DMS153 (cell line): Measurements from ENCODE around the gene ACTR1A.

ENCODE experiments used
- DNase-seq: peaks from one replicate; lab custom pipeline; 2025; lab: John Stamatoyannopoulos, UW

Gene ACTR1A

GRCh38 chr10:102453502-102453901 is 49.0 kb downstream of the ACTR1A start:
- DNase-seq, result no peak

DNA sequence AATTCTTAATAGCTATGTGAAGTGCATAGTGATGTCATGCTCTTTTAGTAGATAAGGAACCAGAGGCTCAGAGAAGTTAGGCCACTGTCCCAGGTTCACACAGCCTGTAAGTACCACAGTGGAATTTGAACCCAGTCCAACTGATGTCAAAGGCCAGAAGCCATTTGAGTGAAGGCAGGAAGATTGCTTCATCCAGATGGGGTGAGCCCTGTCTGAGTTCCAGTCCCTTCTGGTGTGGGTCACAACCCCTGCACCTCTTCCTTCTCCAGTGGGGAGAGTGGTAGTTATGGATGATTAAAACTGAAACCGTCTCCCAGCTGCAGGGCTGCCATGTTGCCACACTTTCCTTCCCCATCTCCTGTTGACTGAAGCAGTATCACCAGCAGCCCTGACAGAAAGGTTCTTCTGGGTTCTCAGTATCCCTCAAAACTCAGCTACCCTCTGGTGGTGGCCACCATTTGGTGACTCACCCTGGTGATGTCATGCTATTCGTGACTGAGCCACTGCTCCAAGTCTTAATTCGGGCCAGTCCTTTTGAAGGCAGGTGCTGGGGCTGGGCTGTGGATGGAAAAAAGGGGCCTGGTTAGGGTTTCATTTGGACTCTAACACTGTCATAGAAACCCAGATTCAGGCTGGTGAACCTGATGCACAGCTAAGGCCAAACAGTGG is 49.7 kb downstream of the ACTR1A start:
- no peak for DNase-seq

GRCh38 chr10:102451105-102451969 is 51.2 kb downstream of the ACTR1A start, which contains the start of gene C10orf95:
Gene C10orf95 (minus strand): TSS chr10:102451543. CDS start chr10:102451093, 450 bp downstream.
- DNase-seq, result no peak

GRCh38 chr10:102450374-102451104 is 52.0 kb downstream of the ACTR1A start:
- DNase-seq, result peak; percentile 79

DNA sequence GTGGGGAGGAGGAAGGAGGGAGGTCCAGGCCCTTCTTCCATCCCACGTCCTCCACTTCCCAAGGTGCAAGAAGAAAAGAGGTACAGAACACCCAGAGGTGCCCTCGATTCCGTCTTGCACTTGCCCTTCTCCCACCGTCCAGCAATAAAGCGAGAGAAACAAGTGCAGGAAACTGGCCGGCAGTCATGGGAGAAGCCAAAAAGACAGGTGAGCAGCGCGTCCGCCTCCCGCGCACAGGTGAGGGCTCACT is 52.5 kb downstream of the ACTR1A start:
- DNase-seq, result no peak

DNA sequence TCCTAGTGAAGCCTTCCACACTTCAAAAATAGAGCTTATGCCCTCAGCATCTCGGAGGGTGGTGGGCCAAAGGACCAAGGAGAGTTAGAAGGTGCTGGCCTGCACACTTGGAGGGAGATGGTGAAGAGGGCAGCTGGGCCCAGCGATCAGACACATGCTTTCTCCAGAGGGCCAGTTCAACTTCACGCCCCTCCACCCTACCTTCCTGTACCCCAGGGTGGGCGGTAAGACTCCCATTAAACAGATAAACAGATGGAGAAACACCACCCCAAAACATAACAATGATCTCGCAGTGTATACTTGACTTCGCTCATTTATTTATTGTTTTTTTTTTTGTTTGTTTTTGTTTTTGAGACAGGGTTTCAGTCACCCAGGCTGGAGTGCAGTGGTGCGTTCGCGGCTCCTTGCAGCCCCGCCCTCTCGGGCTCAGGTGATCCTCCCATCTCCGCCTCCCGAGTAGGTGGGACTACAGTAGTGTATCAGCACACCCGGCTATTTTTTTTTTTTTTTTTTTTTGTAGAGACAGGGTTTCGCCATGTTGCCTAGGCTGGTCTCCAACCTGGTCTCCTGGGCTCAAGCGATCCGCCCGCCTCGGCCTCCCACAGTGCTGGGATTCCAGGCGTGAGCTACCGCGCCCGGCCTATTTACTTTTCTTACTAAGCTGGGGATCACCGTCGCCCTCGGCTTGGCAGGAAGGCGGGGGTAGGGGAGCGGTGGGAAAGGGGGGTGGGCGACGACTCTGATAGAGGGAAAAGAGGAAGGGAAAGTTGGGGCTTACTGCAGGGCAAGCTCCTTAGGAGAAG is 53.0 kb downstream of the ACTR1A start:
- peak; percentile 77 for DNase-seq

DNA sequence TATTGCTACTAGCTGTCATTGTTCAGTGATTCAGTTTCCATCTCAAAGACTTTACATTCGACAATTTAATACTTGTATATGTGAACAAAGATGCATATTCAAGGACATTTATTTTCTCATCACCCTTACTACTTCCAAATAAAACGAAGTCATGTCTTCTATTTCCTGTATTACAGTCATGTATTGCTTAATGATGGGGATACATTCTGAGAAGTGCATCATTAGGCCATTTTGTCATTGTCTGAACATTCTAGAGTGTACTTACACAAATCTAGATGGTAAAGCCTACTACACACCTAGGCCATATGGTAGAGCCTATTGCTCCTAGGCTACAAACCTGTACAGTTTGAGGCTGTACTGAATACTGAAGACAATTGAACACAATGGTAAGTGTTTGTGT is 57.7 kb downstream of the ACTR1A start:
- no peak for DNase-seq

DNA sequence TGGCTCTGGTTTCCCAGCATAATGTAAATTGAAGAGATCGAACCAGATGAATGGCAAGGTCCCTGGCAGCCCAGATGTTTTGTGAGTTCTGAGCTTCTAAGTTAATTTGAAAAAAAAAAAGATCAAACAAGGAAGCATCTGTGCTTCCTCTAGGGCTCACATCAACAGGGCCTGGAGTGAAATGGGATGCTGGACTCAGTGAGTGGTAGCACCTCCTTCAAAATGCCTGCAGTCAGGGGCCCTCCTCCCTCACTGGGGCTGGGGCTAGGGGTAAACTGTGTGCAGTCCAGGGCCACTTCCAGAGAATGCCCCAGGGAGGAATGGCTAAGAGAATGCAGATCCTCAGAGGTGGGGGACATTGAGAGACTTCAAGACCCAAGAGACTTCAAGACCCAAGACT is 64.1 kb downstream of the ACTR1A start:
- DNase-seq, result no peak

DNA sequence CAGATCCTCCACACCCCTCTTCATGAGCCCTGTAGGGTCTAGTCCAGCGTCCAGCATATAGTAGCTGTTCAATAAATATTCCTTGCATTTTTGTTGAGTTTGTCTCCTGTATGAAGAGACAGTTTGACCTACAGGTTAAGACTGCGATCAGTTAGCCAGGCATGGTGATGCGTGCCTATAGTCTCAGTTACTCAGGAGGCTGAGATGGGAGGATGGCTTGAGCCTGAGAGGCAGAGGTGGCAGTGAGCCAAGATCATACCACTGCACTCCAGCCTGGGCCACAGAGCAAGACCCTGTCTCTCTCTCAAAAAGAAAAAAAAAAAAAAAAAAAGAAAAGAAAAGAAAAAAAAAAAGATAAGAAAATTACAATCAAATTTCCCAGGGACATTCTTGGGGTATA is 65.0 kb downstream of the ACTR1A start:
- DNase-seq, result no peak

GRCh38 chr10:102436312-102436711 is 66.2 kb downstream of the ACTR1A start:
- DNase-seq, result no peak

GRCh38 chr10:102435529-102436233 is 66.8 kb downstream of the ACTR1A start:
- no peak for DNase-seq

DNA sequence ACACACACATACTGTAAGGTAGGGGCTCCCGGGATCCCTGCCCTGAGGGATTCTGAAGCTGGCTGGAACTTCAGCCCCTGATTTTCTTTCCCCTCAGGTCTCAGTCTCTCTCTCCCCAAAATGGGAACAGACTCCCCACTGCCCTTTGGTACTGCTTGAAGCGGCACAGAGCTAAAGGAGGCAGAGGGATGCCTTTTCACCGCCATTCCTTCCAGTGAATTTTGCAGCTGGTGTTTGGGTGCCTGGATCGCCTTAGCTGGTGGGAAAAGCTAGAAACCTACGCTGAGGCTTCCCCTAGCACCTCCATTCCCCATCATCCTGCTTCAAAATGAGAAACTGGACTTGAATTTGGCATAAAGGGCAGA is 67.4 kb downstream of the ACTR1A start:
- no peak for DNase-seq

DNA sequence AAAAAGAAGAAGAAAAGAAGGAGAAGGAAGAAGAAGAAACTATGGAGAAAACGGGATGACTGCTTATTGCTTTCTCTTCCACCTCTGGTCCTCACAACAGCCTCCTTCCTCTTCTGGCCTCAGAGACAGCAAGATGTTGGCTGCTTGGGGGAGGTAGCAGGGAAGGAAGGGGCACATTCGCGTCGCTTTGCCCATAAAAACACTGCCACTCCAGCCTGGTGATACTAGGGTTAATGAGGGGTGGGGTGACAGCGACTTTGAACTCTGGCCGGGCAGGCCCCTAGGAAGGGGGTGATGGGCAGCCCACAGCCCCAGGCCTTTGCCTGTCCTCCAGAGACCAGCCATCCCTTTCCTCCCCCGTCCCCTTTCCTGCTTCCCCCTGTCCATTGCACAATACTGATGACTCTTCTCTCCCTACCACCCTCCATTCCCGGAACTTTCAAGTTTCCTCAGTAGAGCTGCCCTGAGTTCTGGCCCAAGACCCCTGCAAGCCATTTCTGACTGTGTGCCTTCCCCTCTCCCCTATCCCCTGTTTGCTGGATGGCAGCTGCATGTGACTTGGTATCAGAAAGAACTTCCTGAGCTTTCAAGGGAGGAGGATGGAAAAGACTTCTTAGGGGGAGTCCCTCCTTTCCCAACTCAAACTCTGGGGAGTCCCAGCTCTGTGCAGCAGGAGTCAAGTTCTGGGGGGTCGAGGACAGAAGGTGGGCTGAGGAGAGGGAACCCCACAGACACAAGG is 67.9 kb downstream of the ACTR1A start:
- DNase-seq, result no peak

DNA sequence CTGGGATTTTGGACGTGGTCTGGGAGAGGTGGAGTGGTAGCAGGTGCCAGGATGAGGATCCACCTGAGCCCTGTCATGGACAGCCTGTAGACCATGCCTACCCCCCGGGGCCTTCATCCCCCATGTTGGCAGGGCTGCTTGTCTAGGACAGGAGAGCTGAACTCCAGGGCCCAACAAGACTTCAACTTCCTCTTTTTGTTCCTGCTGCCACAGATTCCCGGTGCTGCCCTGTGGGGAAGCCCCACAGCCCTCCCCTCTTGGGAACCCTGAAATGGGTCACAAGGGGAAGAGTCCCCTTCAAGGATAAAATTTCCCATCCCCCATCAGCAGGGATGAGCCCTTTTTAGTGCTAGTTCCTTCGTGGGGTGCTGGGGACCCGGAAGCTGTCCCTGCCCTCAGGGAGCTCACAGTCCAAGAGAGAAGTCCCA is 68.9 kb downstream of the ACTR1A start:
- DNase-seq, result no peak

GRCh38 chr10:102432162-102432950 is 70.2 kb downstream of the ACTR1A start, which contains the start of gene CUEDC2:
Gene CUEDC2 (minus strand): TSS chr10:102432574. CDS start chr10:102425188, 7,386 bp downstream.
- DNase-seq, result peak; percentile 93

DNA sequence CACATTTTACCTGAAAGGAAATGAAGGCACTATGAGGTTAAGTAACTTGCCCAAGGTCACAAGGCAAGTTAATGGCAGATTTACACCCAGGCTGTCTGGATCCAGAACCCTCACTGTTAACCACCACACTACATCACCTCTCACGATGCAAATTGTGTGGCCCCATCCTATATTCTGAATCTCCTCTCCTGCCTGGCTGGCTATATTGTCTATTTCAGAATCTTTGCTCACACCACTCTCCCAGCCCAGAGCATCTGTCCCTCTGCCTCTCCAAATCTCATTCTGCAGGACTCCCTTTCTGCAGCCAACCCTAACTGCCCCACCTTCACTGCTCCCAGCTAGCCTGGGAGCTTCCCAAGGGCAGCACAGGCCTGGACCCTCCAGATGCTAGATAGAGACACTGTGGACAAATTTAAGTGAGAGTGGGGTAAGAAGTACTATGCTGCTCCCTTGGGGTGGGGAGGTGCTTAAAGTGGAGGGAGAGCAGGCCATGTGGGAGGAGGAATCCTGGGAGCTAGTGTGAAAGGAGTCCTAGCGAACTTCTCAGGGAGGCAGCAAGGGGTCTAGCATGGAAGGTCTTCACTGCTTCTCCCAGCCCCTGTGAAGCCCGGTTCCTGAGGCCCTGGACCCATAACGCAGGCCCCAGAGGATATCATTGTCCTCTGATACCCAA is 70.9 kb downstream of the ACTR1A start:
- DNase-seq, result no peak

- no peak for DNase-seq
These were observed 73.0 kb downstream of the ACTR1A start for GRCh38 chr10:102429468-102429867.
